Trophoblast cell (in vitro differentiated cells and primary cell): Measurements from ENCODE around the gene CARD16.
A peak's percentile ranks its signal among the peaks of the same experiment; 100 is the strongest.

Experiments
- DNase-seq, 2 donors: peaks; one replicate each; pipeline ENCODE4 v3.0.0-alpha.2; 2016
- H2AFZ ChIP-seq: 2 replicates; pipeline ENCODE4 v1.6.1; 2013; ENCODE audit warnings: low read length, moderate library complexity, mild to moderate bottlenecking; ENCODE audit not compliant: insufficient read depth, poor library complexity
- H2AK5ac ChIP-seq: 2 replicates; pipeline ENCODE4 v1.6.1; 2013; ENCODE audit warnings: mild to moderate bottlenecking, low read length
- H2BK120ac ChIP-seq: 2 replicates; pipeline ENCODE4 v1.6.1; 2013; ENCODE audit warnings: low read length, mild to moderate bottlenecking, moderate library complexity; ENCODE audit not compliant: insufficient read depth, poor library complexity
- H2BK12ac ChIP-seq: 2 replicates; pipeline ENCODE4 v1.6.1; 2013; ENCODE audit warnings: mild to moderate bottlenecking, low read length, moderate library complexity
- H2BK5ac ChIP-seq: 2 replicates; pipeline ENCODE4 v1.6.1; 2013; ENCODE audit warnings: low read length, low read depth, moderate library complexity, mild to moderate bottlenecking; ENCODE audit not compliant: poor library complexity
- H3K14ac ChIP-seq: 2 replicates; pipeline ENCODE4 v1.6.1; 2013; ENCODE audit warnings: mild to moderate bottlenecking, low read length
- H3K18ac ChIP-seq: 2 replicates; pipeline ENCODE4 v1.6.1; 2013; ENCODE audit warnings: mild to moderate bottlenecking, low read length
- H3K23ac ChIP-seq: 2 replicates; pipeline ENCODE4 v1.6.1; 2013; ENCODE audit warnings: low read length
- H3K27ac ChIP-seq: 2 replicates; pipeline ENCODE4 v1.5.1; 2013; ENCODE audit warnings: low read depth, mild to moderate bottlenecking, inconsistent platforms, low read length, moderate library complexity
- H3K27me3 ChIP-seq: 2 replicates; pipeline ENCODE4 v1.6.1; 2013; ENCODE audit warnings: inconsistent platforms, mild to moderate bottlenecking, low read length, moderate library complexity; ENCODE audit not compliant: insufficient read depth
- H3K36me3 ChIP-seq, 2 experiments: 1 replicate in 1 of 2; 2 replicates in 1 of 2; pipeline ENCODE4 v1.6.1; 2013; ENCODE audit warnings: low read length in 2 of 2, mild to moderate bottlenecking in 2 of 2, moderate library complexity in 1 of 2; ENCODE audit not compliant: insufficient read depth in 2 of 2, control insufficient read depth in 1 of 2
- H3K4ac ChIP-seq: 2 replicates; pipeline ENCODE4 v1.6.1; 2013; ENCODE audit warnings: low read depth, mild to moderate bottlenecking, low read length, moderate library complexity
- H3K4me1 ChIP-seq, 2 experiments: 1 replicate in 1 of 2; 2 replicates in 1 of 2; pipeline ENCODE4 v1.6.1; 2013; ENCODE audit warnings: low read length in 2 of 2, mild to moderate bottlenecking in 2 of 2, moderate library complexity in 1 of 2; ENCODE audit not compliant: insufficient read depth in 2 of 2, control insufficient read depth in 1 of 2
- H3K4me2 ChIP-seq: 2 replicates; pipeline ENCODE4 v1.6.1; 2013; ENCODE audit warnings: inconsistent platforms, mild to moderate bottlenecking, low read length, moderate library complexity
- H3K4me3 ChIP-seq: 2 replicates; pipeline ENCODE4 v1.5.1; 2013; ENCODE audit warnings: mild to moderate bottlenecking, low read depth, low read length, inconsistent platforms
- H3K79me1 ChIP-seq: one replicate; pipeline ENCODE4 v1.6.1; 2013; ENCODE audit warnings: low read length
- H3K79me2 ChIP-seq: 2 replicates; pipeline ENCODE4 v1.6.1; 2013; ENCODE audit warnings: low read length, mild to moderate bottlenecking; ENCODE audit not compliant: control insufficient read depth, insufficient read depth, poor library complexity
- H3K9ac ChIP-seq: 2 replicates; pipeline ENCODE4 v1.6.1; 2013; ENCODE audit warnings: mild to moderate bottlenecking, low read length
- H3K9me3 ChIP-seq: 2 replicates; pipeline ENCODE4 v1.6.1; 2013; ENCODE audit warnings: low read depth, mild to moderate bottlenecking, control low read depth, inconsistent platforms, low read length; ENCODE audit not compliant: insufficient read depth
- H4K12ac ChIP-seq: 2 replicates; pipeline ENCODE4 v1.6.1; 2013; ENCODE audit warnings: low read depth, mild to moderate bottlenecking, low read length, moderate library complexity
- H4K8ac ChIP-seq: 2 replicates; pipeline ENCODE4 v1.6.1; 2013; ENCODE audit warnings: low read depth, mild to moderate bottlenecking, low read length, moderate library complexity
- H4K91ac ChIP-seq: one replicate; pipeline ENCODE4 v1.6.1; 2013; ENCODE audit warnings: low read depth, mild to moderate bottlenecking, low read length, moderate library complexity
- WGBS: extraction: QIAGEN DNeasy Blood & Tissue Kit; methylation state at CpG from one replicate; pipeline ENCODE4 v1.1.7; 2013; ENCODE audit warnings: missing lambda C conversion rate; ENCODE audit not compliant: insufficient read length, insufficient coverage; ENCODE audit errors: extremely low coverage; 5-methylcytosine and 5-hydroxymethylcytosine counted together

The CARD16 gene

DNA sequence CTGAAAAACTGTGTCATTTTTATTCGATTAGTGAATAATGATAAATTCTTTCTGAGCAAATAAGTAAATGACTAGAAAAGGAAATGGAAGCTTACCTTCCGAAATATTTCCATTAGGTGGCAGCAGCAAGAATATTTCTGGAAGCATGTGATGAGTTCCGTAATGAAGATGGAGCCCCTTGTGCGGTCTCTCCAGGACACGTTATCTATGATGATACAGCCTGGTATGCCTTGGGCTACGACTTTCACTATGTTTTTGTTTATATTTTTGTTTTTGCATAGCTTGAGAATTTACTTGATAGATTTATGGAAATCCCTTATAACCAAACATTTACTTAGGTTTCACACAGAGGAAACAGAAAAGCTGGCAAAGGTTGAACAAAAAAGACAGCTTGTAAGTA is 47.8 kb downstream of the CARD16 start:
- Histone ChIP-seq H3K14ac (no peak overlapping the region), H3K9ac (no peak overlapping the region)
- WGBS: no CpG with 5 or more reads among the region's 6 CpGs

GRCh38 chr11:104995001-104995408 is 50.1 kb downstream of the CARD16 start:
- H2BK12ac ChIP-seq: no peak overlapping the region
- no peaks in the 10 kb centered on the region for H3K4me1 ChIP-seq
- H3K14ac ChIP-seq: no peak overlapping the region
- no peak overlapping the region for H3K4me3 ChIP-seq
- H3K4ac ChIP-seq: no peak overlapping the region
- H3K79me2 ChIP-seq: no peaks in the 10 kb centered on the region
- no peaks in the 10 kb centered on the region for H3K36me3 ChIP-seq
- H3K79me1 ChIP-seq: no peaks in the 10 kb centered on the region
- H3K9ac ChIP-seq: no peak overlapping the region
- H2BK120ac ChIP-seq: no peak overlapping the region
- H3K4me2 ChIP-seq: no peak overlapping the region
- H2AK5ac ChIP-seq: no peak overlapping the region
- no CpG with 5 or more reads among the region's 2 CpGs for WGBS
- no peak overlapping the region for H2BK5ac ChIP-seq
- no peaks in the 10 kb centered on the region for H3K27me3 ChIP-seq
- no peak overlapping the region for H2AFZ ChIP-seq
- H3K27ac ChIP-seq: no peak overlapping the region
- no peak overlapping the region for H4K91ac ChIP-seq
- no peak overlapping the region for H4K12ac ChIP-seq
- no peak overlapping the region for H3K23ac ChIP-seq
- no peak overlapping the region for H4K8ac ChIP-seq
- no peak for DNase-seq
- no peak overlapping the region for H3K18ac ChIP-seq
- H3K9me3 ChIP-seq: peaks cover 2% of the 10 kb centered on the region

More for the DNA sequence above, 47.8 kb downstream of the CARD16 start:
- Histone ChIP-seq H4K8ac (no peak overlapping the region), H3K4me1 (no peaks in the 10 kb centered on the region), H2AFZ (no peak overlapping the region), H3K27ac (no peak overlapping the region), H3K4me2 (no peak overlapping the region), H3K36me3 (no peaks in the 10 kb centered on the region), H3K23ac (no peak overlapping the region), H3K79me1 (no peaks in the 10 kb centered on the region), H3K18ac (no peak overlapping the region), H3K9me3 (peaks cover 2% of the 10 kb centered on the region), H3K4ac (no peak overlapping the region), H3K79me2 (no peaks in the 10 kb centered on the region), H3K4me3 (no peak overlapping the region), H4K12ac (no peak overlapping the region), H2BK12ac (no peak overlapping the region), H3K27me3 (no peaks in the 10 kb centered on the region), H2AK5ac (no peak overlapping the region), H4K91ac (no peak overlapping the region), H2BK120ac (no peak overlapping the region), H2BK5ac (no peak overlapping the region)
- peak in 1 of 2 donors; percentile 17 for DNase-seq

- Histone ChIP-seq H4K8ac (no peak overlapping the region), H3K4me3 (no peak overlapping the region)
Observed at GRCh38 chr11:104992781-104993180, 52.4 kb downstream of the CARD16 start.

DNA sequence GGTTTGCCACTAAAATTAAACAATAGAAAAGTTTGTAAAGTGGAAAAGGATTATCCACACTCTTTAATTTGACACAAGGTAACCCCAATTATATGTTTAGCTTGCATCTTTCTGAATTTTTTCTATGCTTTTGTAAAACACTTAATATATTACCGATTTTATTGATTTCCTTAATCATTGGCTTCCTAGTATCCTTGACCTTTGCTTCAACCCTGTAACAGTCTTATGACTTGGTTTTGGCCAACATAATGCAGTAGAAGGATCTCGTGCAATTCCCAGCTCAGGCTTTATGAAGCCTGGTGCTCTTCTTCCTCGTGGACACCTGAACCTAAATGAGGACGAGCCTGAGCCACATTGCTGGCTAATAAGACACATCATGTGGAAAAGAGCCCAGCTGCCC is 53.1 kb downstream of the CARD16 start:
- Histone ChIP-seq H3K4me1 (no peaks in the 10 kb centered on the region), H3K14ac (no peak overlapping the region), H3K23ac (no peak overlapping the region), H3K79me1 (no peaks in the 10 kb centered on the region), H3K4me2 (no peak overlapping the region), H3K36me3 (no peaks in the 10 kb centered on the region), H2BK120ac (no peak overlapping the region), H3K18ac (no peak overlapping the region), H2BK5ac (no peak overlapping the region), H4K8ac (no peak overlapping the region), H2BK12ac (no peak overlapping the region), H2AK5ac (no peak overlapping the region), H4K91ac (no peak overlapping the region), H4K12ac (no peak overlapping the region), H3K4me3 (no peak overlapping the region), H3K9ac (no peak overlapping the region), H3K4ac (no peak overlapping the region), H3K79me2 (no peaks in the 10 kb centered on the region), H3K9me3 (peaks cover 2% of the 10 kb centered on the region), H3K27me3 (no peaks in the 10 kb centered on the region), H2AFZ (no peak overlapping the region), H3K27ac (no peak overlapping the region)
- DNase-seq: no peak
- no CpG with 5 or more reads among the region's 4 CpGs for WGBS

More at GRCh38 chr11:104992781-104993180, 52.4 kb downstream of the CARD16 start:
- H3K23ac ChIP-seq: no peak overlapping the region
- H2BK120ac ChIP-seq: no peak overlapping the region
- no peaks in the 10 kb centered on the region for H3K27me3 ChIP-seq
- no peak overlapping the region for H3K14ac ChIP-seq
- no peak overlapping the region for H4K12ac ChIP-seq
- H3K79me2 ChIP-seq: no peaks in the 10 kb centered on the region
- no CpG with 5 or more reads among the region's 1 CpG for WGBS
- no peak overlapping the region for H2BK12ac ChIP-seq
- H3K9ac ChIP-seq: no peak overlapping the region
- H4K91ac ChIP-seq: no peak overlapping the region
- no peak overlapping the region for H3K18ac ChIP-seq
- H2AFZ ChIP-seq: no peak overlapping the region
- no peaks in the 10 kb centered on the region for H3K36me3 ChIP-seq
- H2AK5ac ChIP-seq: no peak overlapping the region
- DNase-seq: no peak
- no peak overlapping the region for H3K27ac ChIP-seq
- no peaks in the 10 kb centered on the region for H3K4me1 ChIP-seq
- no peak overlapping the region for H2BK5ac ChIP-seq
- no peak overlapping the region for H3K4ac ChIP-seq
- H3K79me1 ChIP-seq: no peaks in the 10 kb centered on the region
- peaks cover 2% of the 10 kb centered on the region for H3K9me3 ChIP-seq
- H3K4me2 ChIP-seq: no peak overlapping the region
